ENCODE measurements around the gene PRKAR1B.
"Not testable (repeated sequence)": the region's sequence is repeated elsewhere in the genome, so short reads cannot be mapped to it uniquely, and the experiment has no call there.

PRKAR1B gene

GRCh38 chr7:756928-757560 is 30.0 kb upstream of the PRKAR1B start:
- DNase-seq: no peak

- DNase-seq: no peak
These were observed 29.3 kb upstream of the PRKAR1B start for GRCh38 chr7:756231-756927.

- no peak for DNase-seq
These were observed 28.3 kb upstream of the PRKAR1B start for GRCh38 chr7:755413-755805.

- no peak for DNase-seq
These were observed 27.7 kb upstream of the PRKAR1B start for GRCh38 chr7:754531-755412.

GRCh38 chr7:753190-753589 is 26.1 kb upstream of the PRKAR1B start:
- no peak for DNase-seq

GRCh38 chr7:752256-752655 is 25.2 kb upstream of the PRKAR1B start:
- peak; percentile 37 for DNase-seq

- peak; percentile 41 for DNase-seq
These were observed 24.7 kb upstream of the PRKAR1B start for GRCh38 chr7:751826-752225.

- no peak for DNase-seq
These were observed 23.2 kb upstream of the PRKAR1B start for GRCh38 chr7:750111-750905.

GRCh38 chr7:749140-749551 is 22.1 kb upstream of the PRKAR1B start:
- DNase-seq: no peak

- DNase-seq: no peak
These were observed 21.4 kb upstream of the PRKAR1B start for GRCh38 chr7:748446-748845.

GRCh38 chr7:747186-747585 is 20.1 kb upstream of the PRKAR1B start:
- no peak for DNase-seq

GRCh38 chr7:746155-747061 is 19.3 kb upstream of the PRKAR1B start:
- DNase-seq: no peak

- no peak for DNase-seq
These were observed 18.5 kb upstream of the PRKAR1B start for GRCh38 chr7:745431-746154.

- no peak for DNase-seq
These were observed 17.9 kb upstream of the PRKAR1B start for GRCh38 chr7:744854-745430.

GRCh38 chr7:744128-744520 is 17.0 kb upstream of the PRKAR1B start:
- DNase-seq: not testable (repeated sequence)

- DNase-seq: not testable (repeated sequence)
These were observed 16.5 kb upstream of the PRKAR1B start for GRCh38 chr7:743341-744127.

- DNase-seq: no peak
These were observed 15.7 kb upstream of the PRKAR1B start for GRCh38 chr7:742791-743190.

- no peak for DNase-seq
These were observed 14.8 kb upstream of the PRKAR1B start for GRCh38 chr7:741850-742249.

GRCh38 chr7:741191-741671 is 14.2 kb upstream of the PRKAR1B start:
- DNase-seq: no peak

All from stimulated activated CD8-positive, alpha-beta memory T cell treated with anti-CD3 and anti-CD28 coated beads, Interleukin-4, amount 100 ng/mL, for 48 hours (primary cell).